GM12891 (cell line): ENCODE data around the gene PTPRD.

ENCODE experiments used
- DNase-seq: peaks from one replicate; pipeline ENCODE4 v3.0.0; 2011; ENCODE audit warnings: low spot score; ENCODE audit not compliant: insufficient read length
- FAIRE-seq: peaks from 2 replicates; lab custom pipeline; 2011; peaks lifted over from hg19 to GRCh38; lab: Jason Lieb, UNC
- PAX5 ChIP-seq: IDR thresholded peaks from 2 replicates; pipeline ENCODE4 v1.6.1; 2011; ENCODE audit warnings: low read length, moderate library complexity, mild to moderate bottlenecking; ENCODE audit not compliant: insufficient read depth, severe bottlenecking
- POLR2A ChIP-seq: IDR thresholded peaks from 2 replicates; pipeline ENCODE4 v1.6.1; 2011; ENCODE audit warnings: low read depth, low read length, control low read depth
- POLR2AphosphoS5 ChIP-seq: IDR thresholded peaks from 2 replicates; pipeline ENCODE4 v1.6.1; 2011; ENCODE audit warnings: low read depth, low read length, control low read depth
- POU2F2 ChIP-seq: IDR thresholded peaks from 2 replicates; pipeline ENCODE4 v1.6.1; 2011; ENCODE audit warnings: low read depth, mild to moderate bottlenecking, control low read depth, low read length, moderate library complexity
- SPI1 ChIP-seq: IDR thresholded peaks from 2 replicates; pipeline ENCODE4 v1.6.1; 2011; ENCODE audit warnings: low read depth, low read length, control low read depth
- TAF1 ChIP-seq: IDR thresholded peaks from 2 replicates; pipeline ENCODE4 v1.6.1; 2011; ENCODE audit warnings: low read depth, low read length, control low read depth

Gene PTPRD

DNA sequence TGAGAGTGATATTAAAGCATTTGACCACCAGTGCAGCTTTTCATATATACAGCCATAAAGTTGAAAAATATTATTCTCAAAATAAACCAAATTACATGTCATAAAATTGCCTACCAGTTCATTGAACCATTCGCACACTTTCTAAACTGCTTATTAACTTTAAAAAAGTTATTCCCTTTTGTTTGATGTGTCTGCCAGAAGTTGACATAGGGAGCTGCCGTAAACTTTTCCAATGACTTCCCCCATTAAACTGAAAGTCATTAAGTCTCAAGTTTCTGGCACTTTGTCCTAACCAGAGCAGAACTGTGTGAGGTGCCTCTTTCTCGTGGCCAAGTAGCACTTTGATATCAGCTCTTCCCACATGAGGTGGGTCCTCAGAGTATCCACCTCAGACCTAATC is 2231.2 kb downstream of the PTPRD start:
- no peak for TF ChIP-seq POLR2A
- TF ChIP-seq POU2F2 = no peak
- TF ChIP-seq POLR2AphosphoS5 = no peak
- no peak for TF ChIP-seq SPI1
- no peak for TF ChIP-seq TAF1
- no peak for TF ChIP-seq PAX5
- no peak for FAIRE-seq

DNA sequence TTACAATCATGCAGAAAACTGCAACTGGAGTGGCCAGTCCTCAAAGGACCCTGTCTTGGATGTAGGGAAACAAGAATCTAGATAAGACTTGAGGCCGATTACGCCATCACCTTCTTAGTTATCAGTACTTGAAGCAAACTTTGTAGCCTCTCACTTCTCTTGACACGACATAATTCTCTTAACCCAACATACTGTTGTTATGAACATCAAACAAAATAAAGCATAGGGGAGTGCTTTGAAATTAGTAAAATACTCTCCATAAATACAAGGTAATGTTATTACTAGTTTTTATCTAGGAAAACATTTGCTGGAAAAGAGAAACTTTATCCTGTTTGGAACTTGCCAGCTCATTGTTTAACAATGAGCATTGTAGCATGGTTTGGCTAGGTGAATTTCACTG is 2238.3 kb downstream of the PTPRD start:
- TF ChIP-seq POU2F2 = no peak
- no peak for TF ChIP-seq SPI1
- TF ChIP-seq PAX5 = no peak
- TF ChIP-seq POLR2A = no peak
- TF ChIP-seq TAF1 = no peak
- no peak for TF ChIP-seq POLR2AphosphoS5
- DNase-seq = no peak
- no peak for FAIRE-seq

More for the DNA sequence above, 2231.2 kb downstream of the PTPRD start:
- no peak for DNase-seq

- no peak for DNase-seq
- no peak for FAIRE-seq
- no peak for TF ChIP-seq SPI1
- TF ChIP-seq POLR2A = no peak
- no peak for TF ChIP-seq POLR2AphosphoS5
- TF ChIP-seq POU2F2 = no peak
- TF ChIP-seq TAF1 = no peak
- TF ChIP-seq PAX5 = no peak
These were observed 2241.1 kb downstream of the PTPRD start for GRCh38 chr9:8371686-8372085.

DNA sequence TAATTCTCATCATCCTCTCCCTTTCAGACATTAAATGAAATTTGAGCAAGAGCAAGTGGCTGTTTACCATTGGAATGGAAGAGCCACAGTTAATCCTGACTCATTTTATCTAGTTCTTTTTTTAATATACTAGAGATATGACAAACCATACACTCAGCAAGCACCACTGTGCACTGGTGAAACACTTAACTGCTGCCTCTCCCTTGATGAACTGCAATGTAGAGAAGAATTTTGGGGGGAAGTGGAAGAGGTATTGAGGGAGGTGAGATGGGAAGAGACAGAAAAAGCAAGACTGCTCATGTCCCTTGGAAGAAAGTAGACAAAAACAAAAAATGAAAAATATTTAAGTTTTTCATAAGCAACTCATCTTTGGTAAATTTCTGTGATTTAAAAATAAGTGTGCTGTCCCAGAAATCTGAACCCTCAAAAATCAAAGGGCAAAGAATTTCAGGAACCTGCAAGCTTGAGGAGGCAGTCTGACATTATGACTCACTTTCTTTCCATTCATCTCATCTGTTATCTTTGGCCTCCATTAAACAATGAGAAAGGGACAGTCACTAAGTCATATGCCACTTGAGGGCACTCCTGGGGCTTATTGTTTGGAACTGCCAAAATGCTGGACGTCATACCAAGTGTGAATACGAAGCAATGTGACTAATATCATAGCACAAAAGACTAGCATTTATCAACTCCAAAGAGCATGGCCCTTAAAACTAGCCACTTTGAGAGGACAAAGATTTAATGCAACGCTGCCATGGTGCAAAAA is 2246.5 kb downstream of the PTPRD start:
- TF ChIP-seq SPI1 = no peak
- no peak for TF ChIP-seq POLR2A
- no peak for TF ChIP-seq TAF1
- no peak for TF ChIP-seq POLR2AphosphoS5
- TF ChIP-seq PAX5 = no peak
- no peak for TF ChIP-seq POU2F2
- DNase-seq (no peak), FAIRE-seq (no peak)

DNA sequence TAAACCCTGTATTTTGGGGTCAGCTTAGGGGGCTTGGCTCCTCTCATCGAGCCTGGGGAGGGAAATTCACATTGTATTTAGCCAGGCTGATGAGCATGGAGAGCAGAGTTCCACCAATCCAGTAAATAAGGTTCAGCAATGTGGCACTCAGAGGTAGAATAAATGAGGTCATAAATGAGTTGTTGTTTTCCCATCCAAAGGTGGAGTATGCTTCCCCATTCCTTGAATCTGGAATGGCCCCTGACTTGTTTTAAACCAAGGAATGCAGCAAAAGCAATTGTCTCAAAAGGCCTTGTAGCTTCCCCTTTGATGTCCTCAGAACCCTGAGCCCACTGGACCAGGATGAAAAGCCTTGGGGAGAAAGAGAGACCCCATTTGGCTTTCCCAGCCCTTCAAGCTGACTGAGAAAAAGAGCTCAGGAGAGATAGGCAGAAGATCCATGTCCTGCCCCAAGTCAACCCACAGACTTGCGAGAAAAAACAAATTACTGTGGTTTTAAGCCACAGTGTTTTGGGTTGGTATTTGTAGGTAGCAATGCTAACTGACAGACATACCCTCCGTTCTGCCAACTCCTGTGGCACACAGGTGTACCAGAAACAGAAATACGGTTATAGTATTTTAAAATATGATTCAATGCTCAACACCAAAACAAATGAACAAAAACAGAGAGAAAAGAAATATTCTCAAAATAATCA is 2247.2 kb downstream of the PTPRD start:
- DNase-seq (no peak), FAIRE-seq (no peak)
- TF ChIP-seq POU2F2 (no peak), POLR2A (no peak), TAF1 (no peak), SPI1 (no peak)

DNA sequence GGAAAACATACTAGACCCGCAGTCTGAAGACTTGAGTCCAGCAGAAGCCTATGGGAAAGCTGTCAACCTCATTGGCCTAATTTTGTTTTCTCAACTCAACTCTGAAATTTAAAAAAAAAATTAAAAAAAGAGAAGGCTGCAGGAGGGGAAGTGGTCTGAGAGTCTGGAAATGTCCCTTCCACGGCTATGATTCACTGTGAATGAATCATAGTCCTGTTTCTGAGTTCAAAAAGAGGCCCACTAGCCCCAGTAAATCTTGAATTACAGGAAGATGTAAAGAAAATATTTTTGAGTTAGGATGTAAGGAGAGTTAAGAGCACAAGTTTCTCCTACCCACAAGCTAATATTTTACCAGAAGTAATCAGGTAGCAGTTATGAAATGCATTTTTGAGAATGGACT is 2247.8 kb downstream of the PTPRD start:
- no peak for FAIRE-seq
- DNase-seq = no peak

GRCh38 chr9:8364026-8364752 is 2248.6 kb downstream of the PTPRD start:
- DNase-seq (no peak), FAIRE-seq (no peak)
- no peak for TF ChIP-seq POU2F2
- no peak for TF ChIP-seq SPI1
- TF ChIP-seq PAX5 = no peak
- TF ChIP-seq TAF1 = no peak
- no peak for TF ChIP-seq POLR2AphosphoS5
- TF ChIP-seq POLR2A = no peak

More for the DNA sequence above, 2247.8 kb downstream of the PTPRD start:
- TF ChIP-seq PAX5 (no peak), TAF1 (no peak), POLR2A (no peak), SPI1 (0 out of 2 replicates have a peak, but pooled peaks have one; percentile 15)

DNA sequence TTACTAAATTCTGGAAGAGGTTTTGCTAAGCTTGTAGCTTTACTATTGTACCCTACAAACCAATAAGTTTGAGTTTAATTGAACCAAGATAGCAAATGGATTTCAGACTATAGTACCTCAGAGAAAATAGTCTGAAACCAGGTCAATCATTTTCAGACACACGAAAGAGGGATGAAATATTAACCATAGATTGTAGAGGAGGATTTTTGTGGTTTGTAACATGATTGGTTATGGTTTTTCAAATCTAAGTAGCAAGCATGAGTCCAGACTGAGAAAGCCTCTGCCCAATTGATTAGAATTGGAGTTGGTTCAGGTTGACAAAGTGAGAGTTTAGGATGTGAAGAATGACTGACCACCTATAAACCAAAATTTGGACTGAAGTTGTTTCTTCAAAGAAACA is 2250.6 kb downstream of the PTPRD start:
- TF ChIP-seq POLR2A (no peak), POU2F2 (no peak), POLR2AphosphoS5 (no peak), PAX5 (no peak), SPI1 (no peak), TAF1 (no peak)
- DNase-seq (no peak), FAIRE-seq (no peak)

DNA sequence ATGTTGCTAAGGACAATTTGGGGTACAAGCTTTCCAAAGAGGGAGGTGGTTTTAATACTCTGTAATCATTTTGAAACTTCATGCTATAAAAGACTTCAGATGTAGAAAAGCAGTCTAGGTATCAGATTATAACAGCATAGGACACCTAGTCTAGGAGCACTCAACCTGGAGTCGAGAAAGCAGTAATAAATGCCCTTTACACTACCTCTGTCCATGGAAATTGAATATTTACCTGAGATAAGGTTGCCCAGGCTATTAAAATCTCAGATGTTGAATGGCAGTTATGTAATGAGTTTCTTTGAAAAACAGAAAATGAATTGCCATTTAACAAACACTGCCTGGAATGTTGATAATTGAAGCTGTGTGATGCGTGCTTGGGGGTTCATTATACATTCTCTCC is 2251.4 kb downstream of the PTPRD start:
- TF ChIP-seq TAF1 (no peak), SPI1 (no peak), POLR2AphosphoS5 (no peak)
- DNase-seq = no peak
- FAIRE-seq = no peak
